Measurements from ENCODE around the gene ZBTB21.

Gene ZBTB21

GRCh38 chr21:41985662-41986416, 24.3 kb downstream of the ZBTB21 start:
- no peak for DNase-seq

GRCh38 chr21:41983229-41983628, 26.9 kb downstream of the ZBTB21 start:
- no peak for DNase-seq

- no peak for DNase-seq
Observed at GRCh38 chr21:41980561-41980960, 29.6 kb downstream of the ZBTB21 start.

GRCh38 chr21:41979751-41980369, 30.3 kb downstream of the ZBTB21 start:
- DNase-seq, result no peak

GRCh38 chr21:41979335-41979734, 30.8 kb downstream of the ZBTB21 start:
- no peak for DNase-seq

- DNase-seq, result no peak
Observed at GRCh38 chr21:41977034-41977950, 32.9 kb downstream of the ZBTB21 start.

GRCh38 chr21:41976611-41977010, 33.5 kb downstream of the ZBTB21 start:
- DNase-seq, result no peak

GRCh38 chr21:41975391-41976272, 34.5 kb downstream of the ZBTB21 start:
- DNase-seq, result no peak

GRCh38 chr21:41974752-41975053, 35.5 kb downstream of the ZBTB21 start:
- no peak for DNase-seq

GRCh38 chr21:41973861-41974751, 36.1 kb downstream of the ZBTB21 start:
- DNase-seq, result no peak

GRCh38 chr21:41973427-41973831, 36.7 kb downstream of the ZBTB21 start:
- DNase-seq, result no peak

GRCh38 chr21:41972511-41973205, 37.5 kb downstream of the ZBTB21 start:
- no peak for DNase-seq

GRCh38 chr21:41971891-41972290, 38.3 kb downstream of the ZBTB21 start:
- no peak for DNase-seq

- no peak for DNase-seq
Observed at GRCh38 chr21:41970751-41971653, 39.2 kb downstream of the ZBTB21 start.

GRCh38 chr21:41970106-41970391, 40.1 kb downstream of the ZBTB21 start:
- DNase-seq, result no peak

- no peak for DNase-seq
Observed at GRCh38 chr21:41967708-41968107, 42.5 kb downstream of the ZBTB21 start.

GRCh38 chr21:41966872-41967621, 43.1 kb downstream of the ZBTB21 start:
- no peak for DNase-seq

- DNase-seq, result no peak
Observed at GRCh38 chr21:41966041-41966833, 43.9 kb downstream of the ZBTB21 start.

All from cerebellar nuclear complex (tissue), 1 donor.